ENCODE data around the gene ERC2. TPM values are rescaled to one million over a fixed set of nuclear protein-coding genes. Genes with fewer than 3 reads are reported as not detected.

The ERC2 gene
- under 0.01 TPM in 1 of 2 replicates, not detected in the other for total RNA-seq

GRCh38 chr3:56468184-56469106 lies at the start of gene ERC2:
Gene ERC2 (minus strand): TSS chr3:56468467.

DNA sequence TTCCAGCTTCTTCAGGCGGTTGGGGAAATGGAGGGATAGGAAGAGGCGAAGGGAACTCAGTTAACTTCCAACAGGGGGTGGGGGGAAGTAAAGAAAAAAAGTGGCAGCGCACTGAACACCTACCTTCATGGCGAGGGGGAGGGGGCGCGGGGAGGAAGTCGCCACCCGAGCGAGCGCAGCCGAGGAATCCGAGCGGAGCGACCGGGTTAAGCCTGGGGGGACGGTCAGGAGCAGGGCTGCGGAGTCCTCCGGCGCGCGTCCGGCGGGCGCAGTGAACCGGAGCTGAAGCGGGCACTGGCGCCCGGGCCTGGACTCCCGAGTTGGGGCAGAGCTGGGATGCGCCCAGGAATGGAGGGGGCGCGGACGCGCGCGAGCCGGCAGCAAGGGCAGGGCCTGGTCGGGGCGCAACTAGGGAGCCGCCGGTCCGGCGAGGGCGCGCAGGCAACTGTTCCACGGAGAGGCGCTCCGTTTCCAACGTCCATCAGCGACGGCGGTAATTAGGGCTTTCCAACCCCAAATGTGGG lies 981.3 kb downstream of the ERC2 start, which contains the start of gene WNT5A:
Gene WNT5A (minus strand): TSS at position 450 of the 524 bp plus-strand sequence. CDS start 321 bp downstream, at position 129.

Other genes starting within 250 kb of the ERC2 start
- gene CCDC66, start 88.7 kb upstream of the ERC2 start, total RNA-seq, result 5.5 and 10.2 TPM in 2 replicates
- gene TASOR, start 214.8 kb upstream of the ERC2 start, total RNA-seq, result 35.9 and 41.0 TPM in 2 replicates